ENCODE data around the gene AP2A2. TPM values are rescaled to one million over a fixed set of nuclear protein-coding genes. Genes with fewer than 3 reads are reported as not detected.

Gene AP2A2
- total and polyA plus RNA-seq, 2 of the 4 experiments (the other 2 are of a cell fraction), result 19.9 to 49.0 TPM

- Histone ChIP-seq H3K56ac (ENCODE audit: extremely low read depth, insufficient read depth, low read length) (no peak overlapping the region), H2AK5ac (ENCODE audit: low read depth, low read length) (no peak overlapping the region), H3K4ac (ENCODE audit: low read depth, low read length) (no peak overlapping the region), H2BK20ac (ENCODE audit: low read depth, low read length) (no peak overlapping the region), H2BK5ac (ENCODE audit: low read depth, low read length, poor library complexity, severe bottlenecking) (no peak overlapping the region), H3K27ac (ENCODE audit: insufficient read depth, low read length) (no peak overlapping the region), H3K14ac (replicated peaks; ENCODE audit: low read depth, low read length) (no peak overlapping the region), H4K8ac (ENCODE audit: low read depth in 2 of 2, low read length in 2 of 2) (no peak overlapping the region), H3K9ac (ENCODE audit: low read depth, low read length) (no peak overlapping the region), H3K4me1 (ENCODE audit: control insufficient read depth, insufficient read depth, low read length) (no peaks in the 10 kb centered on the region), H3K9me1 (ENCODE audit: insufficient read depth, low read length) (no peaks in the 10 kb centered on the region), H4K5ac (ENCODE audit: low read depth, low read length) (no peak overlapping the region), H3K23ac (ENCODE audit: low read depth, low read length) (no peak overlapping the region), H2AK9ac (replicated peaks; ENCODE audit: low read depth, low read length, poor library complexity) (no peak overlapping the region), H3K4me3 (ENCODE audit: insufficient read depth, low read depth, low read length) (no peak overlapping the region), H4K20me1 (ENCODE audit: insufficient read depth, low read length) (peaks cover 30% of the 10 kb centered on the region), H3K27me3 (ENCODE audit: control insufficient read depth, insufficient read depth, low read length) (no peaks in the 10 kb centered on the region), H4K91ac (ENCODE audit: insufficient read depth, low read depth, low read length) (no peak overlapping the region), H2AFZ (replicated peaks; ENCODE audit: low read length, poor library complexity) (no peak overlapping the region), H3K18ac (ENCODE audit: low read depth, low read length) (no peak overlapping the region), H2BK15ac (ENCODE audit: low read depth, low read length) (no peak overlapping the region), H2BK120ac (ENCODE audit: low read depth, low read length) (no peak overlapping the region), H3K9me3 (ENCODE audit: control insufficient read depth, insufficient read depth, low read length) (no peaks in the 10 kb centered on the region), H3K79me1 (ENCODE audit: low read depth in 1 of 2, low read length in 2 of 2) (peaks cover 0 to 32% of the 10 kb centered on the region in 2 experiments), H3K36me3 (ENCODE audit: control insufficient read depth, insufficient read depth, low read length) (peaks cover 71% of the 10 kb centered on the region), H3K4me2 (ENCODE audit: low read depth, low read length) (no peak overlapping the region)
- in situ Hi-C loops (cut with MboI; ENCODE audit: low sequenced_read_pairs), result no loop called here
- no peak for TF ChIP-seq RCOR1 (IDR thresholded peaks at IDR 0.05; ENCODE audit: insufficient replicate concordance, low read length)
- no peak for TF ChIP-seq CHD1 (IDR thresholded peaks at IDR 0.05; ENCODE audit: low read depth, low read length)
- no peak for TF ChIP-seq MXI1 (IDR thresholded peaks at IDR 0.05; ENCODE audit: borderline replicate concordance, low read depth, low read length)
- TF ChIP-seq RAD21 (IDR thresholded peaks at IDR 0.05; ENCODE audit: low read length), result no peak
- TF ChIP-seq CTCF (conservative IDR thresholded peaks at IDR 0.05; ENCODE audit: low read depth, low read length), result no peak
- no TSS peak for BruUV-seq (replicated peaks)
- POLR2A ChIA-PET (ENCODE audit: unreplicated experiment), result no interaction called here
- CTCF ChIA-PET, result no interaction called here
- WGBS, 2 experiments (ENCODE audit: extremely low coverage in 2 of 2, insufficient read length in 1 of 2), result 69% methylated on average over 13 of the region's 21 CpGs; no CpG with 5 or more reads in 1 of the 2 experiments
- dilution Hi-C loops (cut with HindIII; ENCODE audit: low sequenced_read_pairs, unreplicated experiment), result no loop called here
- DNase-seq, result no peak
- intact Hi-C loops (cut with micrococcal nuclease), result no loop called here
- no peak for ATAC-seq (ENCODE audit: low read depth)
Measured at GRCh38 chr11:1005928-1006327, 80.3 kb downstream of the AP2A2 start.

All from IMR-90 (cell line).